Measurements from ENCODE around the gene ASTN2. TPM values are rescaled to one million over a fixed set of nuclear protein-coding genes. Genes with fewer than 3 reads are reported as not detected.

Gene ASTN2
- total and polyA plus RNA-seq, 10 donors: 0.87 to 6.1 (median 3.7) TPM

DNA sequence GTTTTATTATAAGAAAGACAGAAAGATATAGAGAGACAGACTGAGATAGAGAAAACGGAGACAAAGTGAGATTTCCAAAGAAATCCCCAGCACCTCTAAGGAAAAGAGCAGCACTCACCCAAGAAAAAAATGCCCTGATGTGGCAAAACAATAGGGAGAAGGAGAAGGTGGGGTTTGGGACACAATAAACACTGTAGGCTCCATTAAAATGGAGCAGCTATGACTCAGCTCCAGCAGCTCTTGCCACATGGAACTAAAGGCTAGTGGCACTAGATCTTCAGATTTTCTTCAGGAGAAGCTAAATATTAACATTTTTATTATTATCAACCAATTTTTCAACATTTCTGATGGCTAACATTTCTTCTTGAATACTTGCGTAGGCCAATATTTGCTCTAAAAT, 406.0 kb downstream of the ASTN2 start:
- TF ChIP-seq, protein P1, sequence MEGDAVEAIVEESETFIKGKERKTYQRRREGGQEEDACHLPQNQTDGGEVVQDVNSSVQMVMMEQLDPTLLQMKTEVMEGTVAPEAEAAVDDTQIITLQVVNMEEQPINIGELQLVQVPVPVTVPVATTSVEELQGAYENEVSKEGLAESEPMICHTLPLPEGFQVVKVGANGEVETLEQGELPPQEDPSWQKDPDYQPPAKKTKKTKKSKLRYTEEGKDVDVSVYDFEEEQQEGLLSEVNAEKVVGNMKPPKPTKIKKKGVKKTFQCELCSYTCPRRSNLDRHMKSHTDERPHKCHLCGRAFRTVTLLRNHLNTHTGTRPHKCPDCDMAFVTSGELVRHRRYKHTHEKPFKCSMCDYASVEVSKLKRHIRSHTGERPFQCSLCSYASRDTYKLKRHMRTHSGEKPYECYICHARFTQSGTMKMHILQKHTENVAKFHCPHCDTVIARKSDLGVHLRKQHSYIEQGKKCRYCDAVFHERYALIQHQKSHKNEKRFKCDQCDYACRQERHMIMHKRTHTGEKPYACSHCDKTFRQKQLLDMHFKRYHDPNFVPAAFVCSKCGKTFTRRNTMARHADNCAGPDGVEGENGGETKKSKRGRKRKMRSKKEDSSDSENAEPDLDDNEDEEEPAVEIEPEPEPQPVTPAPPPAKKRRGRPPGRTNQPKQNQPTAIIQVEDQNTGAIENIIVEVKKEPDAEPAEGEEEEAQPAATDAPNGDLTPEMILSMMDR (IDR thresholded peaks at IDR 0.05 in 8 of 11, conservative IDR thresholded peaks at IDR 0.05 in 3 of 11): no peak
- TF ChIP-seq POLR2AphosphoS5 (IDR thresholded peaks at IDR 0.05): no peak
- TF ChIP-seq POLR2A (IDR thresholded peaks at IDR 0.05): no peak
- whole genome bisulfite sequencing, 5 donors: 81 to 88% (median 83%) methylated on average over 2 of the region's 2 CpGs
- Histone ChIP-seq H3K4me3 (no peak overlapping the region), H3K9me3 (no peaks in the 10 kb centered on the region), H3K36me3 (no peaks in the 10 kb centered on the region), H3K4me1 (no peaks in the 10 kb centered on the region), H3K27me3 (replicated peaks in 1 of 7) (no peaks in the 10 kb centered on the region), H3K27ac (no peak overlapping the region)
- intact Hi-C loops (cut with DNase I; ENCODE audit: low total_unique reads): no loop called here
- DNase-seq: no peak

DNA sequence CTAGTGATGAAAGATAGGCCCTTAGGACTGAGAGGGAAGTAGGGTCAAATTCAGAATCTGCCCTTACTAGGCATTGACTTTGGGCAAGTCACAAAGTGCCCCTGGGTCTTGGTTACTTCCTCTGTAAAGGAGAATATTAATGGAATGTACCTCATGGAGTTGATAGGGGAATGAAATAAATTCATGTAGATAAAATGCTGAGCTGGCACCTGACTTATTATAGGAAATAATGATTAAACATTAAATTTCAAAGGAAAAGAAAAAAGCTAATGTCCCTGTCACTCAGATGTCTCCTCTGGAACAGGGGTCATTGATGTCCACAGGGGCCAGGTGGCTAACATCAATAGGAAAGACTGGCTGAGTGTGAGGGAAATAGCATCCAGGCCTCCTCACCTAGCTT, 406.4 kb downstream of the ASTN2 start:
- Histone ChIP-seq H3K36me3 (no peaks in the 10 kb centered on the region), H3K4me3 (no peak overlapping the region), H3K9me3 (no peaks in the 10 kb centered on the region), H3K27ac (no peak overlapping the region), H3K27me3 (replicated peaks in 1 of 7) (no peaks in the 10 kb centered on the region), H3K4me1 (no peaks in the 10 kb centered on the region)
- no peak for DNase-seq
- TF ChIP-seq, protein P1 (IDR thresholded peaks at IDR 0.05 in 8 of 11, conservative IDR thresholded peaks at IDR 0.05 in 3 of 11): no peak
- TF ChIP-seq POLR2AphosphoS5 (IDR thresholded peaks at IDR 0.05) (no peak), POLR2A (IDR thresholded peaks at IDR 0.05) (no peak)
- intact Hi-C loops (cut with DNase I; ENCODE audit: low total_unique reads): no loop called here

DNA sequence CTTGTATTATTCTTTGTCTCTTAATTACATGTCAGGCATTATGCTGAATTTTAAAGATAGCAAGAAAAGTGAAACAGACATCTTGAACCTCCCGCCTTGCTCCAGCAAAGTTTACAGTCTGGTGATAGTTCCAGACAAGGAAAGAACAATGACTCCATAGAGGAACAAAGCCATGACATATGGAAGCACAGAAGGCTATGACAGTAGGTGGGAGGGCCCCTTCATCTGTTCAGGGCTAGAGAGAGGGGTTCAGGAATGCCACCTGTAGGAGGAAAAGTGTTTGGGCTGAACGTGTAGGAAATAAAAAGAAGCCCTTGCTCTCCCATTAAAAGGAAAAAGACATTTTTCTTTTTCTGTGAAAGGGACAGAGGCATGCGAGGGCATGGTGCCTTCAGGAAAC, 412.2 kb downstream of the ASTN2 start:
- TF ChIP-seq POLR2A (IDR thresholded peaks at IDR 0.05): no peak
- no peak for TF ChIP-seq POLR2AphosphoS5 (IDR thresholded peaks at IDR 0.05)
- DNase-seq: no peak
- no peaks in the 10 kb centered on the region for H3K9me3 ChIP-seq
- no peaks in the 10 kb centered on the region for H3K4me1 ChIP-seq
- H3K36me3 ChIP-seq: no peaks in the 10 kb centered on the region
- H3K4me3 ChIP-seq: no peak overlapping the region
- no peak overlapping the region for H3K27ac ChIP-seq
- 70 to 82% (median 74%) methylated on average over 3 of the region's 3 CpGs for WGBS, 5 donors
- intact Hi-C loops (cut with DNase I; ENCODE audit: low total_unique reads): no loop called here
- no peaks in the 10 kb centered on the region for H3K27me3 ChIP-seq (replicated peaks in 1 of 7)

DNA sequence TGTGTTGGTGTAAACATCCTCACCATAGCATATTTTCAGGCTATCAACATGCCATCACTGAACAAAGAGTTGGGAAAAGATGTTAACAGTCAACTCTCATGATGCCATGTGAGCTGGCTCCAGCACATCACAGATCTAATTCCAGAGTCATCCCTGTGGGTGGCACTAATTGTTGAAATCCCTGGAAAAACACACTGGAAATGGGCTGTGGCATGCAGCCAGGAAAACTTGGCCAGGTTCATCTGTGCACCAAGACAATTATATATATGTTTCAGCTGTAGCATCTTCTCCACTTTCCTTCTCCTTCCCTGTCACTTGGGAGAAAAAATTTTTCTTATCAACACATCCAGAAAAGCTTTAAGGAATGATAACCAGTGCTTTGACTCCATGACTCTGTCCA, 414.0 kb downstream of the ASTN2 start:
- Histone ChIP-seq H3K4me1 (no peaks in the 10 kb centered on the region), H3K36me3 (no peaks in the 10 kb centered on the region), H3K4me3 (no peak overlapping the region), H3K27me3 (replicated peaks in 1 of 7) (no peaks in the 10 kb centered on the region), H3K9me3 (no peaks in the 10 kb centered on the region), H3K27ac (no peak overlapping the region)
- TF ChIP-seq POLR2A (IDR thresholded peaks at IDR 0.05): no peak
- TF ChIP-seq, protein P1 (IDR thresholded peaks at IDR 0.05 in 8 of 11, conservative IDR thresholded peaks at IDR 0.05 in 3 of 11): no peak
- TF ChIP-seq POLR2AphosphoS5 (IDR thresholded peaks at IDR 0.05): no peak
- no peak for DNase-seq
- intact Hi-C loops (cut with DNase I; ENCODE audit: low total_unique reads): no loop called here

DNA sequence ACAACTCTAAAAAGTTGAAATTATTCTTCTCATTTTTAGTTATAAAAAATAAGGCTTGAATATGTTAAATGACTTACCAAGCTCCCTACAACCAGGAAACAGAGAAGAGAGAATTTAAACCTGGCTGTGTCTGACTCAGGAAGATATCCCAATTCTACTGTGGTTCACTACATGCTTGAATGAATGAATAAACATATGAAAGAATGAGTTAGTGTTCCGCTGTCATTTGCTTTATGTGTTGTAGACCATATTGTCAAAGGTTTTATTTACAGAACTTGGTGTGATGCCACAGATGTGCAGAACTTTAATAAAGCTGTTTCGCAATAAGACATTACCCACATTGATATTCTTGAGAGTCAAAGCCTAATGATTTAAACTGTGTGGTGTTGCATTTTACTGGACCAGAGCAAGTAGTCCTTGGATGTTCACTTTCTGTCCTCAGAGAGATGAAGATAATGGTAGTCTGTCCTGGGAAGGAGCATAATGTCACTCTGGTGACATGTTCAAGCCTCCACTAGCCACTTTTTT, 414.6 kb downstream of the ASTN2 start:
- Histone ChIP-seq H3K27ac (no peak overlapping the region), H3K4me1 (no peaks in the 10 kb centered on the region), H3K9me3 (no peaks in the 10 kb centered on the region), H3K36me3 (no peaks in the 10 kb centered on the region), H3K27me3 (replicated peaks in 1 of 7) (no peaks in the 10 kb centered on the region), H3K4me3 (no peak overlapping the region)
- 92 to 97% (median 94%) methylated on average over 2 of the region's 2 CpGs for WGBS, 5 donors
- intact Hi-C loops (cut with DNase I; ENCODE audit: low total_unique reads): no loop called here
- DNase-seq: no peak
- TF ChIP-seq POLR2A (IDR thresholded peaks at IDR 0.05) (no peak), POLR2AphosphoS5 (IDR thresholded peaks at IDR 0.05) (no peak)
- TF ChIP-seq, protein P1 (IDR thresholded peaks at IDR 0.05 in 8 of 11, conservative IDR thresholded peaks at IDR 0.05 in 3 of 11): no peak

All from spleen (tissue), 11 donors.